HG03139 (cell line): Measurements from ENCODE around the gene DAD1.
A peak's percentile ranks its signal among the peaks of the same experiment; 100 is the strongest.
"Not testable (repeated sequence)": the region's sequence is repeated elsewhere in the genome, so short reads cannot be mapped to it uniquely, and the experiment has no call there.

ENCODE experiments used
- ATAC-seq: cut with Tn5 transposase; IDR thresholded peaks from one replicate; pipeline ENCODE4 v1.9.1; 2021; ENCODE audit not compliant: unreplicated experiment

The DAD1 gene

GRCh38 chr14:22599349-22599748 lies 10.3 kb upstream of the DAD1 start:
- no peak for ATAC-seq

- no peak for ATAC-seq
Observed at GRCh38 chr14:22598896-22599244, 9.8 kb upstream of the DAD1 start.

- peak; percentile 59 for ATAC-seq
Observed at GRCh38 chr14:22598099-22598895, 9.3 kb upstream of the DAD1 start, which contains the start of gene ABHD4. Gene ABHD4, plus strand, starts transcription at chr14:22598300. Its CDS starts 7 bp downstream, at chr14:22598307.

DNA sequence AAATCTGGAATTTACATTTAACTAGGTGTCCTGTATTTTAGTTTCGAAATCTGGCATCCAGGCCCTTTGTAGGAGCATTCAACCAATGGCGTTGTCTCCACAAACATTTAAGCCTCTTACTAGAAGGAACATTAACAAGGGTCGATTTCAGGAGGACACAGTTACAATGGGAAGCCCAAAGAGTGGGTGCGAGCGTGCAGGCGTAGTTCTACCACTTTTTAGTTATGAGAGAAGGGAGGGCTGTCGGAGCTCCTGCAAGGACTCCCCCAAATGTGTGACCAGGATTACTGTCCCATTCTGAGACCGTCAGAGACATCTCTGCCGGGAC lies 8.7 kb upstream of the DAD1 start:
- ATAC-seq, result no peak

GRCh38 chr14:22597265-22597664 lies 8.2 kb upstream of the DAD1 start:
- ATAC-seq, result no peak

GRCh38 chr14:22596354-22596879 lies 7.4 kb upstream of the DAD1 start:
- no peak for ATAC-seq

GRCh38 chr14:22594156-22594716 lies 5.2 kb upstream of the DAD1 start:
- ATAC-seq, result no peak

GRCh38 chr14:22593601-22594000 lies 4.6 kb upstream of the DAD1 start:
- ATAC-seq, result no peak

DNA sequence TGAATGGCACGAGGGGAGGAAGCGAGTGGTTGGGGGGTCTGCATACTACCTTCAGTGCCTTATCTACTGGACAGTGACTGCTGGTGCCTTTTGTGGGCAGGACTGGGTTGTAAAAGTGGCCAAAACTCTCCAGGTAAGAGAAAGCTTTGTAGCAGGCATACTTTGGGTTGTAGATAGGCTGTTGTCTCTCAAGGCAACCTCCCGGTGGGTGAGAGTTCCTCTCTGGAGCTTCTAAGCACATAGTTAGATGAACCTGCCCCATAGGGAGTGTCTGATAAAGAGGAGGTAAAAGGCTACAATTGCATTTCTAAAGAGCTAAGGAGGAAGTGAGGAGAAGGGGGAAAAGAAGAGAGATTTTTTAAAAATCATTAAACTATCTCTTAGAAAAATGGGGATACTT lies 4.2 kb upstream of the DAD1 start:
- ATAC-seq, result no peak

DNA sequence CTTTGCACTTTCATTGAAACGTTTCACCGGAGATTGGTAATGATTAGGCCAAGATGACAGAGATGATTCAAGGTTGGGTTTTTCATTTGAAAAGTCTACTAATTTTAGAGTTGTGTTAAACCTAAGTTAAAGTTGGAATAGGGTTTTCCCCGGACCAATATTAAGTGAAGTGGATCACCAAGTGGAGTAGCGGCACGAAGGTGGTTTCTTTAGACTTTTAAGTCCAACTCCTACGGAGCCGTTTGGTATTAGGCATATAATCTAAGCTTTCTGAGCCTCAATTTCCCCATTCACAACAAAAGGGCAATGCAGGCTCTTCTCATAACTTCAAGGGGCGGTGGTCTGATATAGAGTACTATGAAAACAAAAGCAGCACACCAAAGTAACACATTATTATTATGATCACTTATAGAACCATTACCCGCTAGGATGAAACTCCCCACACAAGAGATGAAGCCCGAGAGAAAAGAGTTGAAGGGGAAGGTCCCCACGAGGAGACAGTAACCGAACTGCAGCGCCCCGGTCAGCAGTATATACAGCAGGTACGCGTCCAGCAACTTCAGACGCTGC lies 413 bp downstream of the DAD1 start:
- no peak for ATAC-seq

GRCh38 chr14:22587677-22588422 lies 1.2 kb downstream of the DAD1 start:
- ATAC-seq, result not testable (repeated sequence)

DNA sequence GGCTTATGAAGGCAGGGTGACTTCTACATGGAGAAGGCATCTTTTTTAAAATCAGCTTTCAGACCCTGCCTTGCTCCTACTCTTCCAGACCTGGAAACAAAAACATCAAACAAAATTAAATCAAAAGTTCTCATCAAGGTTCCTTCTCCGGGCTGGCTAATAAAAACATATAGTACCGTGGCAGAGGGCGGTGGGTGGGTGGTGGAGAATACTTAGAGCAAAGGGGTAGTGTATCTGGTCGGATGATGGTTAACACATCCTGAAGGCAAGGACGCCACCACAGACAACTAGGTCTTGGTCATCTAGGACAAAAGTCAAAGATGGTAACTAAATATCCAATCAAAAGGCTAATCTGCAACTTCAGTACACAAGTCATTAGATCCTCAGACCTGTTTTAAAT lies 1.8 kb downstream of the DAD1 start:
- no peak for ATAC-seq

DNA sequence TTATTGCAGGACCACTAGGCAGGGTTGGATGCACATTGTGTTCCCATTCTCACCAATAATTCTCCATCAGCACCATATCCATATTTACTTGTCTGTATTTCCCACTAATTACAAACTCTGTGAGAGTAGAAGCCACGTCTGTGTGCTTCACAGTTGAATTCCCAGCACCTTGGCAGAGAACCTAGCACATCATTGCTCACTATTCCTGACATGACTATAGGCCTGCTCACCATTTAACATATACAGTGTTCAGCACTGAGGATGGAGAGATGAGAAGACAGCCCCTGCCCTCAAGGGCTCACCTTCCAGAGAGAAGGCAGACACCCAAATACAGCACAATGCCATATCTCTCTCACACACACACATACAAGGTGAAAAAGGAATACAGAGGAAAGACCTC lies 5.0 kb downstream of the DAD1 start:
- ATAC-seq, result no peak

GRCh38 chr14:22580625-22581024 lies 8.4 kb downstream of the DAD1 start:
- no peak for ATAC-seq

- no peak for ATAC-seq
Observed at GRCh38 chr14:22579881-22580280, 9.1 kb downstream of the DAD1 start.

DNA sequence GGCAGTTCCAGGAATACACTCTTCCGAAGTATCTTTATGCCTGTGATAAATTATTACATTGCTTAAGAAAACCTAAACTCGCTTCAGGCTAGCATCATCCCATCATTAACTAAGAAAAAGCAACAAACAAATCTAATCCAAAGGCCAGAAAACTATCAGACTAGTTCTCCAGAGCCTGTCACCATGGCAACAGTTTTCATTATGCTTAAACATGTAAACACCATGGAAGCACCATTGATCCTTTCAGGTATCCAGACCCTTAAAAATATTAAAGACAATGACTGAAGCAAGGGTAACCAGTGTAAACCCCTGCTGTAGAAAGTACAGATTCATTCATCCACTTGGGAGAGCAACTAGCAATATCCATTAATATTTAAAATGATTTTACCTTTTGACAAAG lies 9.8 kb downstream of the DAD1 start:
- ATAC-seq, result no peak

DNA sequence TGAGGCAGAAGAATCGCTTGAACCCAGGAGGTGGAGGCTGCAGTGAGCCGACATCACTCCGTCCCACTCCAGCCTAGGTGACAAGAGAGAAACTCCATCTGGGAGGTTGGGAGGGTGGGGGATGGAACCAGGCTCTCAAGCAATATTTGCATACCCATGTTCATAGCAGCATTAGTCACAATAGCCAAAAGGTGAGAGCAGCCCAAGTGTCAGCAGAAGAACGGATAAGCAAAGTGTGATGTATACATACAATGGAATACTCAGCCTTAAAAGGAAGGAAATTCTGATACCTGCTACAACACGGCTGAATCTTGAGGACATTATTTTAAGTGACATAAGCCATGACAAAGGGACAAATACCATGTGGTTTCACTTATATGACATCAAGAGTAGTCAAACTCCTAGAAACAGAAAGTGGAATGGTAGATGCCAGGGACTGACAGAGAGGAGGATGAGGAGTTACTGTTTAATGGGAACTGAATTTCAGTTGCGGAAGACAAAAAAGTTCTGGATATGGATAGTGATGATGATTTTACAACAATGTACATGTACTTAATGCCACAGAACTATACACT lies 11.6 kb downstream of the DAD1 start:
- ATAC-seq, result no peak

GRCh38 chr14:22573804-22574203 lies 15.2 kb downstream of the DAD1 start:
- ATAC-seq, result no peak

- no peak for ATAC-seq
Observed at GRCh38 chr14:22572562-22573058, 16.4 kb downstream of the DAD1 start.

DNA sequence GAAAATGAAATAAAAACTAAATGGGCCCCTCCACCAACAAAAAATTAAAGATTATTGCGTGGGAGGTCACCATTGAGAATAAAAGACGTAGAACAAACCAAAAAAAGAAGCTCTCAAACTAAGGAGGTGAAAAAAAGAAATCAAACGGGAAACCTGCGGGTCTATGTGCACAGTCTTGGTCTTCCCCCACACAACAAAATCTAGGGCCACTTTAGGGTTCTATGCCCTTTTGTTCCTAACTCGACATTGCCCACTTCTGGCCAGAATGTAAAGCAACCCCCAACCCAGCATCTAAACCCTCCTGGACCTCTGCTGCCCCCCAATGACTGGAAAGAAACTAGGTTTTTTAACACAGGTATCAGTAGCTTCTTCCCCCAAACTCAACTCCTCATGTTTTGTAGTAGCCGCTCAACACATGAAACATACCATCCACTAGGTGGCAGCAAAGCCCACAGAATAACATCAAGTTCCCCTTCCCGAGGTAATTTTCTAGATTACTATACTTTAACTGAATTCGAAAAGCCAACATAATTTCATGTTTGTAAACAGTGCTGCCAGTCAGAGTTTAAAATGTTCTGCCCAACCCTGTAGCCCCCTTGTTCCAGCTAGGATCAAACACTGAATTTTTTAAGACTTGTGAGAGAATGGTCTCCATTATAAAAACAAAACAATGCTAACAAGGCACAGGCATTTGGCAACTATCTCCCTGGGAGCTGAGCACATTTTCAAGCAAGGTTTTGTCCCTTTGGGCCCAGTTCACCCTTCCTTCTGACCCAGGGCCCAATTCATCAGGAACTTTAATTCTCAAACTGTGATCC lies 18.7 kb downstream of the DAD1 start:
- peak; percentile 55 for ATAC-seq
